CD4-positive, alpha-beta T cell treated with Interleukin-17A for 4 hours (primary cell): ENCODE measurements around the gene CPSF4.

Source experiments
- DNase-seq: peaks from one replicate; pipeline ENCODE4 v3.0.0-alpha.2; 2020; ENCODE audit warnings: mixed read lengths

Gene CPSF4

DNA sequence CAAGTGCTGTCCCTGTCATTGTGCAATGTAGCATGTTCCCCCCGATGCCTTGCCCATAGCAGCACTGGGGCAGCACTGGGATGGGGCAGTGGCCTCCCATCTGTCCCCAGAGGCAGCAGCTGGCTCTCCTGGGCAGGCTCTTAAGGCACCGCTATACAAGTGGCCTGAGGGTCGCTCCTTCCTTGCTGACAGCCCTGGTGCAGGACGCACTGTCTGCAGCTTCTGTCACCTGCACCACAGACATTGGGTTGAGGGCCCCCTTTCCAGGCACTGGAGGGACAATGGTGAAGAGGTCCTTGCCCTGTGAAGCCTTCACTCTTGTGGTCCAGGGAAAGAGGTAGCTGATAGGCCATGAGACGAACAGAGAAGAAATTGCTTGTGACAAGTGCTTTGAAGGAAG lies 10.6 kb downstream of the CPSF4 start:
- no peak for DNase-seq

DNA sequence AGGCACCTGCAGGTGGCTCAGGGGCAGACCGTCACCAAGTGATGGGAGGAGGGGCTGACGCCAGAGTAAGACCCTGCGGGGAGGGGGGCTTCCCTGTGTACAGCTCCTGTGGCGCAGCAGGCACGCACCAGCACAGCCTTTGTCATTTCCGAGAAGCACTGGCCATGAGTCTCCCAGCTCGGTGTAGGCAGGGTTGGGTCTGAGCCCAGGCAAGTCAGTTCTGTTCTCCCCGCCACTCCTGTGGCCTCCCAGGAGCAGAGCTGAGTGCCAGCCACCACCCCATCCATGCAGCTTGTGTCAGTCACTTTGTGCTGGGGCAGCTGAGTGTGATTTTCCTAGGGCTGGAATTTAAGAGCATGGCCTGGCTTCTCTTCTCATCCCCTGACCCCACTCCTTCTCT lies 13.2 kb downstream of the CPSF4 start:
- DNase-seq: no peak

DNA sequence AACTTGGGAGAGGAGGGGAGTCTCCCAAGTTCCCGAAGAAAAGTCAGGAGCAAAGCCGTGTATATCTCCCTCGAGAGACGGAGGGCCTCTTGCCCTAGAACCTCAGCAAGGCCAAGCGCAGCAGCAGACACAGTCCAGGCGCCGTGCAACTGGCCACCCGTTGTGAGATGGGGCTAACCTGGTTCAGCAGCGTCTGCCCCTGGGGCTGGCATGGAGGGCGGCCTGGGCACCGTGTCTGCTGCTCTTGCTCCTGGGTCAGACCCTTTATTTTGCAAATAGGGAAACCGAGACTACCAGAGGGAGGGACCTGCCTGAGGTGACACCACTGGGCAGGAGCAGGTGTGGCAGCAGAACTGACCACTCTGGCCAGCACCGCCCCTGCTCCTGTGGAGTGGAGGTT lies 13.8 kb downstream of the CPSF4 start:
- no peak for DNase-seq

DNA sequence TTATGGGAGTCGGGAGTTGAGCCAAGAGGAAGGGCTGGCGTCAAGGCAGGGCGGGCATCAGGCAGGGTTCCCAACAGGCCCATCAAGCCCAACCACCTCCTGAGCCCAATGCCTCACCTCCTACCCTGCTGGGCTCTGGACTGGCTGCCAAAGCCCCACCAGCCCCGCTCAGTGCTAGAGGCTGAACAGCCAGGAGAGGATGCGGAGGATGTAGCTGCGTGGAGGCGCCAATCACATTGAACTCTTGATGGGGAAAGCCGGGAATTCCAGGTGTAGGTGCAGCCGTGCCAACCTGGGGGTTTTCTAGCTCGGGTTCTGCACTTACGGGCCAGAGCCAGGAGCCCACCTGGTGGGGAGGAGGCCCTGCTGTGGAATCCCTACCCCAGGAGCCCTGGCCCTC lies 14.4 kb downstream of the CPSF4 start:
- DNase-seq: no peak

DNA sequence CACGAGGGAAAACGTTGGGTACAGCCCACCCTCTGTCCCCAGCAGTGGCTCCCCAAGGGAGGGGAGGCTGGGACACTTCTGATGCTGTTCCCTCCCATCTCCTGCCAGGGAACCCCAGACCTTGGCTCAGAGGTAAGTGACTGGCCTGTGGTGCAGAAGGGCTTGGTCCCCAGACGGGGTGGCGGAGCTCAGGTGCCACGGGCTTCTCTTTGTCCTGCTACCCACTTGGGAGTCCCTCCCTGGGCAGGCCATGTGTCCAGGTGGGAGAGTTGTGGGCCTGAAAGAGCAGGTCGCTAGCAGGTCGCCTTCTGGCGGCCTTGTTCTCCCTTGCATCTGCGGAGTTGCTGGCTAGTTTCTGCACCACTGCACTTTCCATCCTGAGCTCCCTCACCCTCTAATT lies 17.1 kb downstream of the CPSF4 start:
- DNase-seq: no peak

DNA sequence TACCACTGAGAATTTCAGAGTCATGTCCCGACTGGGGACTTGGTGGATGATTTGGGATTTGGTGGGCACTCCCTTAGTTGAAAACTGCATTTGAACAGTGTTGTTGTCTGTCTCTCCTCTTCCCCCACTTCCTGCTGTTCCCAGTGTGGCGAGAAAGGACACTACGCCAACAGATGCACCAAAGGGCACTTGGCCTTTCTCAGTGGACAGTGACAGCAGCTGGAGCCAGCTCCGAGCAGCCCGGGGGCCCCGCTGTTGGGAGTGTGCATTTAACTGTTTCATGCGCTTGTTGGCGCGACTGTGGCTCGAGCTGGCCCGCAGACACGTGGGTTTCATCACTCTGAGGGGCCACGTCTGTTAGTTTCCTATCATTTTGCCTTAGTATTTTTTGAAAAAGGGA lies 17.5 kb downstream of the CPSF4 start:
- DNase-seq: no peak

DNA sequence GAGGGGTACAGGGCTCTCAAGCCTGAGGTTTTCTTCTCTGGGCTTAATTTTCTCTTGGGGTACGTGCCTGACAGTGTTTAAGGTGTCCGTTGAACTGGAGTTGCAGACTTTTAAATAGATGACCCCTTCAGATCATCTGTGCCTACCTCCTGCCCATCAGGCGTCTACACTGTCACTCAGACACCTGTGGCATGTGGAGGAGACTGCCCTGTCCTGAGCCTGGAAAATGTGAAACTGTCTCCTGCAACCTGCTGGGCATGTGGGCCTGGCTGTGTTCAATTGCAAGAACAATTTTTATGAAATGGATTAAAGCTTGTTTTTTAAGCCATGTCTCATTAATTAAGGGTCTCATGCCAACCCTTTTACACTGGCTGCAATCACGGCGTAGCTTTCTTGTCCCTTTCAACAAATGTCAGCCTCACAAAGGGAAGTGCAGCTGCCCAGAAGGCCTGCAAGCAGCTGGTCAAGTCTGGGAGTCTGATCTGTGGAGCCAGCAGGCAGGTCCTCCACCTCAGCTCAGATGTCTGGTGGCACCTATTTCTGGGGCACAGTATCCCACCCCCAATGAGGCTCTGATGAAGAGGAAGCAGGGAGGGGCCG lies 18.4 kb downstream of the CPSF4 start:
- no peak for DNase-seq

DNA sequence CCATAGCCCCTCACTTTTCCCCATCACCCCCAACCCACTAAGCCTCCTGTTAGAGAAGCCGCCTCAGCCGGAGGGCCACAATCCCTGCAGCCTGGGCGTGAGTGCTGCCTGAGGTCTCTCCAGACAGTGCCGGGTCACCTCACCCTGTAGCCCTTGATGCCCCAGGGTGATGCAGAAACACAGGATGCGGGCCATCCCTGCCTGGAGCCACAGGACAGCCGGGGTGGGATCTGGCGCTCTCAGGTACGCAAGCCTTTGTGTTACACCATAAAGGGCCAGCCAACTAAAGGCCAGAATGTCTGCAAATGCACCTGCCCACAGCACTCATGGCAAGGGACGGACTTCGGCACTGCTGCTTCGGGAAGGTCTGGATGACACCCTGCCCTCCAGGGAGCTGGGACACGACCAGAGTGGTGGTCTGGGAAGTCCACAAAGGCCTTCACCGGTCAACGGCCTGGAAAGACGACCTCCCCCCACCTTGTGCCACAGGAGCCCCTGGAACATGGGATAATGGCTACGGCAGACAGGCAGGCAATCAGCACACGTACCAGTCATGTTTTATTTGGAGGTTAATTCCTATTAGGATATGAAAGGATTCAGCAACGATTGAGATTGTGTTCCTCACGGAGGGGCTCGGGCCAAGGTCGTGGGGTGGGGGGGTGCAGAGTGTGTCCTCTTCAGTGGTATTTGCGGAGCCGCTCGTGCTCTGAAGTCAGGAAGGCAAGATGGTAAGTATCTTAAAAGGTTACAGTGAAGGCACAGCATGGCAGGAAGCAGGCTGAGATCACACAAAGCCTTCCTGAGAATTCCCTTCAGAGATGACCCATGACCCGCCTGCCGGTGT lies 19.1 kb downstream of the CPSF4 start:
- no peak for DNase-seq

DNA sequence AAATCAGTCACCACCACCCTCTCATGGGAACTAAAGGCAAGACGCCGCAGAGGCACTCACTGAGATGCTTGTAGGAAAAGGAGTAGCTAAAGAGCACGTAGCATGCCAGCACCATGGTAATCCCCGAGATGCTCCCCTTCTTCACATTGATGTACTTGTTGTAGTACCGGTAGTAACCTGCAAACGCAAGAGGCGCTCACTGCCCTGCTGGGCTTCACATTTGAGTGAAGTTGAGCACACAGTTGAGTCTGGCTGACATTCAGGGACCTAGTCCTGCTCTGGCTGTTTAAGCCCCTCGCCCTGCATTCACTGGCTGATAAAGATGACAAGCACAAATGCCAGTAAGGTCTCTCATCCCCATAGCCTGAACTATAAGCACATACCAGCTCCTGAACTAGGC lies 20.3 kb downstream of the CPSF4 start:
- peak; percentile 21 for DNase-seq

DNA sequence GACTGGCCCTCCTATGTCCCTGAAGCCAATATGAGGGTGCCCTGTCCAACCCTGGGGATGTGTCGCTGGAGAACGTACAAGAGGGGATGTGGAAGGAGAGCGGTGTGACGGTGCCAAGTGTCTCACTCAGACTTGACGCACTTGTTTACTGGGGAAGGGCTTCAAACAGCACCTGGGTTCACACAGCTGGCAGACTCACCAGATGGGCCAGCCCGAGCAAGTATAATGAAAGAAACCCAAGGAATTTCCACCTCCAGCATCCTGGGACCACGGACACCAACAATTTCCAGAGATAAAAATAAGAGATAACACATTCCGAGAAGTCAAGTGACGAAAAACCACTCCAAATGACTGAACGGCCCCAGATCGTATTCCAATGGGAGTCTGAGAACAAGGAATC lies 21.9 kb downstream of the CPSF4 start:
- no peak for DNase-seq

DNA sequence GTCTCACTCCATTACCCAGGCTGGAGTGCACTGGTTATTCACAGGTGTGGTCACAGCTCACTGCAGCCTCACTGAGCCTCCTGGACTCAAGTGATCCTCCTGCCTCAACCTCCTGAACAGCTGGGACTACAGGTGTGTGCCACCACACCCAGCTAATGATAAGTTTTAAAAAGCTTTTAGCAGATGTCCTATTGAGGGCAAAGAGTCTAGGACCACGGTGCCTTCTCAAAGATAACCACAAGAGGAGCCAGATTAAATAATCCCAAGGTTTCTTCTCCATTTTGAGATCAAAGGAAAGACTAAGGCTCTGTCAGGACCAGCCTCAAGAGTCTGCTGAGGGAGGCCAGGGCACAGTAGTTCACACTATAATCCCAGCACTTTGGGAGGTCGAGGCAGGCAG lies 22.5 kb downstream of the CPSF4 start:
- no peak for DNase-seq

DNA sequence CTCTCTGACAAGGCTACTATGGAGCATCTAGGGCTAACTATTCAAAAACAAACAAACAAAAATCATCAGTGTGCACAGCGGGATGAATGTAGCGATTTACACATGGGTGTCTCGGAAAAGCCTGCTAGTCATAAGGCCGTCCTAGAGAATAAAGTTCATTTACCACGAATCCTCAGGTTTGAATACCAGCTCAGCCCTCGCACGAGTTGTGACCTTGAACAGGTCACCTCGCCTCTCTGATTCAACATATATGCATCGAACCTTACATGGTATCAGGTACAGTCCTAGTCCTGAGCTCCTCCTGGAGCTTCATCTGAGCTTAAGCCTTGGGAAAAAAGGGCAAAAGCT lies 26.7 kb downstream of the CPSF4 start:
- no peak for DNase-seq

DNA sequence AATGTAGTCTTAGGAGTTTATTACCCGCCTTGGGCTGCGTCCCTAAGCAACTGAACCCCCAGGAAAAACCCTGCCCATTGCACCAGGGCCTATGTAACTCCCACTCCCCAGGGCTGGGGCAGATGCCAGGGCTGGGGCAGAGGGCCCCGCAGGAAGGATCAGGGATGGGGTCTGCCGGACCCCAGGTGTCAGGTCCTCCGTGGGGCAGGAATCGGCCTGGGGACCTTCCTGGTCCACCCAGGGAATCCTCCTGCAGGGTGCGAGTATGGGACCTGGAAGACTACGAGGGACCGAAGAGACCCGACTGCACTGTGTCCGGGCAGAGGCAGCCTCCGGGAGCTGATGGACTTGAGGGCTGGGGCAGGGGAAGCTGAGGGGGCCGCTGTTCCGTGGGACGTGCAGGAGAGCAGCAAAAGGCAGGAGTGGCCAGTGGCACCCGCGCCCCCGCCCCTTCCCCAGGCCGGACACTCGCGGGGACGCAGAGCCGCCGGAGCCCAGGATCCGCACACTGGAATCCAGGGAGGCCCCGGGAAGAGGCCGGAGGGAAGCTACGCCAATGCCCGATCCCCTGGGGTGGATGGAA lies 29.7 kb downstream of the CPSF4 start:
- no peak for DNase-seq

DNA sequence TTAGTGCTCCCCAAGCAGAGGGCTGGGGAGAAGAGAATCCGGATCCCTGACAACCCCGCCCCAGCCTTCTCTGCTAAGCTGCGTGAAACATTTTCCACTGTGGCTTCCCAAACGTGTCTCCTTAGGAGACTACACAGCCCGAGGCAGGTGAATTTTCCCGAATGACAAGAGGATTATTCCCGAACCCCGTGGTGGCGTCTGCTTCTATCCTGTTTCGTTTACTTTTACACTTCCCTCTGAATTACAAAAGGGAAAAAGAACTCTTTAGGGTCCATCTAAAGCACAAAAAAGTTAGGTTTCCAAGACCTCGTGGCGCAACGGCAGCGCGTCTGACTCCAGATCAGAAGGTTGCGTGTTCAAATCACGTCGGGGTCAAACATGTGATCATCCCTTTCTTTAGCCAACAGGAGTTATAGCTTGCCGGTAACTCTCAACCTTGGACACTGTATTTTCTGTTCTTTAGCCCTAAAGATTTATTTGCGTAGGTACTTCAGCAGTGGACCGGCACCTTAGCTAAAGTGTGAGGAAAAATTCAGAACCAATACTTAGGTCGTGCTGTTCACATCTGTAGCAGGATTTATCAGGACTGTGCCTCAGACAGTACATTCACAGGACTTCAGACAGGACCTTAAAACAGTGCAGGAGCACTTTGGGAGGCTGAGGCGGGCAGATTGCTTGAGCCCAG lies 30.8 kb downstream of the CPSF4 start:
- no peak for DNase-seq

DNA sequence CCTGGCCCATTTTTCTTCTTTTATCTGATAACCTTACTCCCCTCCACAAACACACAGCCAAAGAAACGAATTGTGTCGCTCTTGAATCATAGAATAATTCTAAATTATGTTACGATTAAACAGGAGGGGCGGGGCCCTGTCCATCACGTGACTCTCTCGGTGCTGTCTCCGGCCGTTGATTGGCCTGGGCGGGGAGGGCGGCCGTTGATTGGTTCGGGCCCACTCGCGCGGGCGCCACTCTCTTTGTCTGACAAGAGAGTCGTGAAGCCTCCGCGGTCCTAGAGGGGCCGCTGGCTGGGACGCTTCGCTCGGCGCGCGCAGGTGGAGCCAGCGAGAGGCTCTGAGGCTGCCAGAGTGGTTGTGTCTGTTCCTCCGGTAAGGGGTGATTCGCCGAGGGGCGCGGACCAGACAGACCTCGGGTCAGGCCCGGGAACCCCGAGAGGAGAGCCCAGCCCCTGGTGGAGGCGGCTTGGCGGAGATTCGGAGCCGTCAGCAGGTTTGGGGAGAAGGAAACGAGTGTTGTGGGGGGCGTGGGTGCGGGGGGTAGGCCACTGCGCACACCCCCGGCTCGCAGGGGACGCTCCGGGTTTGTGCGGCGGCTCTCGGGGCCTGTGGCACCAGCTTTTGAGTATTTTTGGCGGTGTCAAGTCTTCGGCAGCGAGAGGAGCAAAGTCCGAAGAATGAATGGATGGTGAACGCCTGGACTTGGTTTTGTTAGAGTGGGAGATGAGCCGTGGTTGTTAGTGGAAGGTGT lies 34.0 kb downstream of the CPSF4 start, which contains the start of gene ZNF789:
ZNF789 (plus strand) TSS at position 330 of the 754 bp plus-strand sequence. CDS start 3,567 bp downstream, outside the sequence.
- peak; percentile 98 for DNase-seq

DNA sequence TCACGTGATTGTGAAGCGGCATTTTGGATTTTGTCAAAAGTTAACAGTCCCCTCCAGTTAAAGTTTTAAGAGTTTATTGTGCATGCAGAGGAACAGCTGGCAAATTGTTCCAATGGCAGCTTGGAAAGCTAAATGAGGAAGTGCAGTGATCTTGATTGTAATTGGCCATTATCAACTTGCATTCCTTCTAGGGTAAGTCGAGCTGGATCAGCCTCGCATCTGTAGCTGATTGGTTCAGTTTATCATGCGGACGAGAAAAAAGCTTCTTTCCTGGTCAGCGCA lies 34.5 kb downstream of the CPSF4 start:
- DNase-seq: no peak

DNA sequence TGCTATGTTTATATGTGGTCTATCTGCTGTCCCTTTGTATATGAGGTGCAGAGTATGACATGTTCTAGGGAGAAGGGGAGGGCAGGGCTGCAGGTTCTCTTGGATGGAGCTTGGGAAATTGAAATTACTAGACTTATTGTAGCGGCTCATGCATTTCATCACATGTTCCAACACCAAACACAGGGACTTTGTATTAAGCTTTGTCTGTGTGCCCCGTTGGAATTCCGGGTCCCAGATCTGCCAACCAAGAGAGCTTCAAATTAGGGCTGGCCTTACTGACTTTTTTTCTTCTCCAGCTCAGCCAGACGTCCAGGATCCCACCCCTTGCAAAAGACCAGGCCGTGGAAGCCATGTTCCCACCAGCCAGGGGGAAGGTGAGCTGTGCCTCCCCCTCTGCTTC lies 37.4 kb downstream of the CPSF4 start:
- DNase-seq: no peak

DNA sequence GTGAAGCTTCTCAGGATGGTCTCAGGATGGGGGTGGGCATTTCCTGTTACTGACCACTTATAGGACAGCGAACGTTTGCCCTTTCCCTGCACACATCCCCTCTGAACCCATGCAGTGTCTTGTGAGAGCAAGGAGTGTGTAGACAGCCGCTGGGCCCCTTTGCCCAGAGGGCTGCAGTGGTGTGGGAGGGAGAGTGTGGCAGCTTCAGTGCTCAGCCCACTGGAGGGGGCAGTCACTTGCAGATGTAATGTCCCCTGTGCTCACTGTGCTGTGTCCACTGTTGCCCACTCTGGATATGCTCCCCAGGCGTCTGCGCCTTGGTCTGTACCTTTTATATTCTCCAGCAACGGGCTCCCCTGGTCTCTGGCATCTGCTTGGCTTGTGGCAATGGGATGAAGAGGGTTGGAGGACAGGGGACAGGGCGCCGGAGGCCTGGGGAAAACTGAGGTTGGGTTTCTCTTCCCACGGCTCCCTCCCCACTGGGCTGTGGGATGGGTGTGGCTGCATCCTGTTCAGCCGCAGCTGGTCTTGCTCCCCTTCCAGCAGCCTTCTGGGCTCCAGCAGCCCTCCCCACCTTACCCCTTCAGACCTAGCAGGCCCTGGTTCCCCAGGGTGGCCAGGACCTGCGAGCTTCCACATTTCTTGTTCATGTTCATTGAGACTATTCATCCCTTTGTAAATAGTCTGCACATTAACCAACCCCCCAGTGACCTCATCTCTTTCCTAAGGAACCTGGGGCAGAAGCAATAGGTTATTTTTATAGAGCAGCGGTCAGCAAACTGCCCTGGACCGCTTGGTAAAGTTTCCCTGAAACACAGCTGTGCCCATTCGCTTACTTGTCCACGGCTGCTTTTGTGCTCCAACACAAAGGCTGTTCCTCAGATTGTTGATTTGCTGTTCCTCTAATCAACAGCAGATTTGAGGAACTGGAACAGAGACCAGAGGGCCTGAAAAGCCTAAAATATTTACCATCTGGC lies 40.0 kb downstream of the CPSF4 start:
- DNase-seq: no peak

DNA sequence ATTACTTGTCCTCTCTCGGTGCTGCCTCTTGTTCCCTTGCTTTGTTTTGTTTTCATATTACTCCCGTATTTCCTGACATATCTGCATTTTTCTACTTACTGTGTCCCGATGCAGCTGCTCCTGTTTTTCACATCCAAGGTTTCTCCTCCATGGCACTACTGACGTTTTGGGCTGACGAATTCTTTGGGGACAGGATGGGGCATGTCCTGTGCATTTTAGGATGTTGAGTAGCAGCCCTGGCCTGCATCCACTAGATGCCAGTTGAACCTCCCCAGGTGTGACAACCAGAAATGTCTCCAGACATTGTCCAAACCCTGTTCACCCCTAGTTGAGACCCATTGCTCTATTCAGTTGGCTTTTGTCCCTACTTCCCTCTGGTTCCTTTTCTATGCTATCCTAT lies 46.4 kb downstream of the CPSF4 start:
- no peak for DNase-seq

DNA sequence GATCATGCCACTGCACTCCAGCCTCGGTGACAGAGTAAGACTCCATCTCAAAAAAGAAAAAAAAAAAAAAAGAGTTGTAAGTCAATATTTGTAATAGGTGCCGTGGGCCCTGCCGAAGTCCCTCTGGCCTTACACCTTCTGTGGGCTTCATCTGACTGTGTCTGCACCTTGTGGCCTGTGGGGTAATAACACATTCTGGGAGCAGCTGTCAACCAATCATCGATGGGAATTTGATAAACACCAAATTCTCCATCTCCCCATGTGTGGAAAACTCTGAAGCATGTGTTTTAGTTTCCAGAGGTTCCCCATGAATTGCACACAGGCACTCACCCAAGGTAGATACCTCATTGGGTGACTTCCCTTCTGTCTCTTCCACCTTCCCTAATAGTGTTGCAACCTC lies 50.5 kb downstream of the CPSF4 start:
- no peak for DNase-seq

DNA sequence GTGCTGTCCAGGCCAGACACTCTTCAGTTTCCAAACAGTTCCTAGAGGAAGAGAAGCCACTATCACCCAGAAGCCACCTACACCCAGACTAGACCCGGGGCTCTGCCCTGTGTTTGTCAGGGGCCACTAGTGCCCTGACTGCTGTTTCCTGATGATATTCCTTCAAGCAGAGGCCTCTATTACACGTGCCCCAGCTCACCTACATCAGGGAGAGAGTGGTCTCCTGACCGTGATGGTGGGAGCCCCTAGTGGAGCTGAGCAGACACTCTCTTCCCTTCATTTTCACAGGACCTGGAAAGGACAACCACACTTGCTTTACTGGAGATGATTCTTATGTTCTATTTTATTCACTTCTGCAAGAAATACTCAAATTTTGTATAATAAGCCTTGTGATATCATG lies 52.1 kb downstream of the CPSF4 start:
- no peak for DNase-seq

DNA sequence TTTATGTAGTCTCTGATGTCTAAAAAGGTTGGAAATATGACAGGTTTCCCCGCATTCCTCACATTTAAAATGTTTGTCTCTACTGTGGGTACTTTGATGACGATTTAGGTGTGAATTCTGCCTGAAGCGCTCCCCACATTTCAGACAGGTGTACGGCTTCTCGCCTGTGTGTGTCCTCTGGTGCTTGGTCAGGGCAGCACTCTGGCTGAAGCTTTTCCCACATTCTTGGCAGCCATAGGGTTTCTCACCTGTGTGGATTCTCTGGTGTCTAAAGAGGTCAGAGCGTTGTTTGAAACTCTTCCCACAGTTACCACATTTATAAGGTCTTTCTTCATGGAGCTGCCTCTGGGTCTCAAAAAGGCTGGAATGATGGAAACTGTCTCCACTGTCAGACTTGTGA lies 55.1 kb downstream of the CPSF4 start:
- no peak for DNase-seq
